Epithelial cell of esophagus (primary cell): ENCODE data around the gene AGO1.
"Not testable (repeated sequence)": the region's sequence is repeated elsewhere in the genome, so short reads cannot be mapped to it uniquely, and the experiment has no call there.

Experiments
- DNase-seq: peaks from one replicate; pipeline ENCODE4 v3.0.0; 2010; ENCODE audit warnings: low read depth
- H3K4me3 ChIP-seq: 2 replicates; pipeline ENCODE4 v1.5.1; 2011; ENCODE audit warnings: mild to moderate bottlenecking, low read length, control low read depth
- TF ChIP-seq, protein P1 (sequence below): IDR thresholded peaks from 2 replicates; pipeline ENCODE4 v1.5.1; 2011; ENCODE audit warnings: low read depth, mild to moderate bottlenecking, low read length, control low read depth, inconsistent platforms; ENCODE audit not compliant: insufficient read depth; ENCODE audit errors: missing control alignments

Gene AGO1

DNA sequence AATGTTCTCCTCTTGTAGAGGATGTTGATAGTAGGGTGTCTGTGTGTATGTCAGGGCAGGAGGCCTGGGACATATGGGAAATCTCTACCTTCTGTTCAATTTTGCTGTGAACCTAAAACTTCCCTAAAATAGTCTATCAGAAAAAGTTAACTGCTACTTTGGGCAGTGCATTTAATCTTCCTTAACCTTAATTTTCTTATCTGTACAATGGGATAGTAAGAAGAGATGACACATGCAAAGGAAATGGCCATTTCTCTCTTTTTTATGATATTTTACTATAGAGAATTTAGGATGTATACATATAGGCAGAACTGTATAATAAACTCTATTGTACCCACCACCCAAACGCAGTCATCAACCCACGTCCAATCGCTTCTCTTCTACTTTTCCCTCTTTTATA, 56.5 kb downstream of the AGO1 start:
- TF ChIP-seq, protein P1, sequence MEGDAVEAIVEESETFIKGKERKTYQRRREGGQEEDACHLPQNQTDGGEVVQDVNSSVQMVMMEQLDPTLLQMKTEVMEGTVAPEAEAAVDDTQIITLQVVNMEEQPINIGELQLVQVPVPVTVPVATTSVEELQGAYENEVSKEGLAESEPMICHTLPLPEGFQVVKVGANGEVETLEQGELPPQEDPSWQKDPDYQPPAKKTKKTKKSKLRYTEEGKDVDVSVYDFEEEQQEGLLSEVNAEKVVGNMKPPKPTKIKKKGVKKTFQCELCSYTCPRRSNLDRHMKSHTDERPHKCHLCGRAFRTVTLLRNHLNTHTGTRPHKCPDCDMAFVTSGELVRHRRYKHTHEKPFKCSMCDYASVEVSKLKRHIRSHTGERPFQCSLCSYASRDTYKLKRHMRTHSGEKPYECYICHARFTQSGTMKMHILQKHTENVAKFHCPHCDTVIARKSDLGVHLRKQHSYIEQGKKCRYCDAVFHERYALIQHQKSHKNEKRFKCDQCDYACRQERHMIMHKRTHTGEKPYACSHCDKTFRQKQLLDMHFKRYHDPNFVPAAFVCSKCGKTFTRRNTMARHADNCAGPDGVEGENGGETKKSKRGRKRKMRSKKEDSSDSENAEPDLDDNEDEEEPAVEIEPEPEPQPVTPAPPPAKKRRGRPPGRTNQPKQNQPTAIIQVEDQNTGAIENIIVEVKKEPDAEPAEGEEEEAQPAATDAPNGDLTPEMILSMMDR = no peak
- no peak overlapping the region for H3K4me3 ChIP-seq
- no peak for DNase-seq

DNA sequence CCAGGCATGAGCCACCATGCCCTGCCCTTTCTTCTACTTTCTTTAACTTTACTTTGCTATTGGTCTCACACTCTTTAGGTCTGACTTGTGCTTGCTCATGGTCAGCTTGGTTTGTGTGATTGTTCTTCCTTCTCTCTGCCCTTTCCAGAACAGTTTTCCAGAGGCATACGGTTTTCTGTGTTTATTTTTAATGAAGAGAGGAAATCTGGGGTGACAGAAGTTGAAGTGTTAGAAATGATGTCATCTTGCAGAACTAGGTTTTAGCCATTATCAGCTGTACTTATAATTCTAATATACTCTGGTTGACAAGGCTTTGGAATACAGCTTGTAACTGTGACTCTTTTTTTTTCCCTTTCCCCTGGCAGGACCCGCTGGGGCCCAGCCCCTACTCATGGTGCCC, 62.3 kb downstream of the AGO1 start:
- DNase-seq = no peak
- TF ChIP-seq, protein P1 = no peak
- no peak overlapping the region for H3K4me3 ChIP-seq

DNA sequence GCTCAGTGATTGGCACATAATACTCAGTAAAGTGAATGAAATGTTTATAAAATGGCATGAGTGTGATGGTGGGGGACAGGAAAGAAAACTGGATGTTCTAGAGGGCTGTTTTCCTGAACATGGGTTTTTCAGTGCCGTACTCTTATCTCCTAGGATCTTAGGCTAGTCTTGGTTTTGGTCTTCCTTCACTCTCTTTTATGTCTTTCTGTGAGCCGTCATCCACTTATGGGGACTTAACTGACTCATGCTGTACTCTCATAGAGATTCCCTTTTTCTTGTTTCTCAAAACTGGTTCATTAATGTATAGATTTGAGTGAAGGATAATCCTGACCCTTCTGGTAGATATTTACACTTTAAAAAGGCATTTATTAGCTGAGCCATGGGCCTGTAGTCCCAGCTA, 64.5 kb downstream of the AGO1 start:
- TF ChIP-seq, protein P1 = no peak
- H3K4me3 ChIP-seq = no peak overlapping the region
- DNase-seq = no peak

DNA sequence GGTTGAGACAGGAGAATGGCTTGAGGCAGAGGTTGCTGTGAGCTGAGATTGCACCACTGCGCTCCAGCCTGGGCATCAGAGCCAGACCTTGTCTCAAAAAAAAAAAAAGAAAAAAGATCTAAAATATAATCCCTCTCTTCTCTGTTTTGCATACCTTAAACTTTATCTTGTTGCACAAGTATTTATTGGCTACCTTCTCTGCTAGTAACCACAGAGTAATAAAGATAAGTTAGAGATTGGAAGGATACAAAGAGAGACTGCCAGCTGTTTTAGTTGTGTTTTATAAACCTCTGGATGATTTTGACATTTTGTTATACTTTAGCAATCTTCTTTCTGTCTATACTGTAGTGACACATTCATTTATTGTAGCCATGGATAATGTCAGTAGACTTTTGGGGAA, 75.5 kb downstream of the AGO1 start:
- no peak for DNase-seq
- no peak overlapping the region for H3K4me3 ChIP-seq
- TF ChIP-seq, protein P1 = no peak

DNA sequence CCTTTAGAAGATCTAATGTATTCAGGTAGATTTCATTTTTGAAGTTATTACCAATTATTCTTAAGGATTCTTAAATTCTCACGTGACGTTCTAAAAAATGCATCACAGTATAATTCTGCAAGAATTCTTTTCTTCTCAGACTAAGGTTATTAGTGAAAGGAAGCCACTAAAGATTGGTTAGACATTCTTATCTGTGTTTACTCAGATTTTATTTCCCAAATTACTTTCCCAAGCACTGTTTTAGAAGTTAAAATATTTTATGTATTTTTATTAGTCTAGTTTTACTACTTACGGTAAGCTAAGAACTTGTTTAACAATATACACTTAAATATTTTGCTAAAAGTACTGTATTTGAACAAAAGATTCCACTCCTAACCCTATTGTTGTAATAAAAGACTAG, 76.3 kb downstream of the AGO1 start:
- TF ChIP-seq, protein P1 = no peak
- no peak for DNase-seq
- no peak overlapping the region for H3K4me3 ChIP-seq

DNA sequence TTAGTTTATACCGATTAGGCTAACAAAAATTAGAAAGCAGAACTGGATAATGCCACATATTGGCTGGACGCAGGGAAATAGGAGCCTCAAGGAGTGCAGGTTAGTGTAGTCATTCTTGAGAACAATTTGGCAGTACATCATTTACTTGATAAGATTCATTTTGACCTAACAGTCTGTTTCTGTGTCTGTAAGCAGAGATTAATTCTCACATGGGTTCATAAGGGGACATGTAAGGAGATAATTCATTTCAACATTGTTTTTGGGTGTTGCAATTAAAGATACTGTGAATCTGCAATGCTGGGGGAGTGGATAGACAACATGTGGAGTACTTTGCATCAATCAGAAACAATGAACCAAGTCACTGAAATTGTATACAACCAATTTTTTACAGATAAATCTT, 79.9 kb downstream of the AGO1 start:
- H3K4me3 ChIP-seq = no peak overlapping the region
- TF ChIP-seq, protein P1 = no peak
- no peak for DNase-seq

DNA sequence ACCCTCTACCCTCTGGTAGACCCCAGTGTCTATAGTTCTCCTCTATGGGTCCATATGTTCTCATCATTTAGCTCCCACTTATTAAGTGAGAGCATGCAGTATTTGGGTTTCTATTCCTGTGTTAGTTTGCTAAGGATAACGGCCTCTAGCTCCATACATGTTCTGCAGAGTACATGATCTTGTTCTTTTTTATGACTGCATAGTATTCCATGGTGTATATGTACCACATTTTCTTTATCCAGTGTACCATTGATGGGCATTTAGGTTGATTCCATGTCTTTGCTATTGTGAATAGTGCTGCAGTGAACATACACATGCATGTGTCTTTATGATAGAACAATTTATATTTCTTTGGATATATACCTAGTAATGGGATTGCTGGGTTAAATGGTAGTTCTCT, 81.3 kb downstream of the AGO1 start:
- not testable (repeated sequence) for H3K4me3 ChIP-seq, DNase-seq

DNA sequence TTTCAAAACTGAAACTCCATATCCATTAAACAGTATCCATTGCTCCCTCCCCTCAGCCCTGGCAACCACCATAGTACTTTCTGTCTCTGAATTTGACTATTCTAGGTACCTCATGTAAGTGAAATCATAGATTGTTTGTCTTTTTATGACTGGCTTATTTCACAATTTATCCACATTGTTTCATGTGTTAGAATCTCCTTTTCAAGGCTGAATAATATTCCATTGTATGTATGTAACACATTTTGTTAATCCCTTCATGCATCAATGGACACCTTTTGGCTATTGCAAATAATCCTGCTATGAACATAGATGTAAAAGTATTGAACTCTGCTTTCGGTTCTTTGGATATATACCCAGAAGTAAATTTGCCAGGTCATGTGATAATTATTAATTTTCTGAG, 85.4 kb downstream of the AGO1 start:
- no peak for DNase-seq
- TF ChIP-seq, protein P1 = no peak
- no peak overlapping the region for H3K4me3 ChIP-seq
